Vagina (tissue), 2 donors: ENCODE data around the gene TMEM18. TPM values are rescaled to one million over a fixed set of nuclear protein-coding genes. Genes with fewer than 3 reads are reported as not detected.

ENCODE experiments used
- DNase-seq, 2 donors: peaks; one replicate each; pipeline ENCODE4 v3.0.0-alpha.2; 2017; ENCODE audit errors: extremely low spot score in 2 of 2
- H3K27ac ChIP-seq: fragments of 200-600 bp; sonication (generic); one replicate; pipeline ENCODE4 v1.5.1; 2019
- H3K27me3 ChIP-seq: fragments of 200-600 bp; sonication (generic); one replicate; pipeline ENCODE4 v1.5.1; 2019
- H3K36me3 ChIP-seq, 2 donors: fragments of 200-600 bp; sonication (generic); one replicate each; pipeline ENCODE4 v1.5.1; 2017 to 2019
- H3K4me1 ChIP-seq: fragments of 200-600 bp; sonication (generic); one replicate; pipeline ENCODE4 v1.5.1; 2019
- H3K4me3 ChIP-seq, 2 donors: fragments of 200-600 bp; sonication (generic); 1 replicate in 1 of 2; 2 replicates in 1 of 2; pipeline ENCODE4 v1.5.1; 2016 to 2019
- H3K9me3 ChIP-seq: fragments of 200-600 bp; sonication (generic); one replicate; pipeline ENCODE4 v1.5.1; 2019
- POLR2A ChIP-seq, 2 donors: fragments of 450-650 bp; IDR thresholded peaks; one replicate each; pipeline ENCODE4 v1.6.1; 2017; ENCODE audit warnings: antibody characterized with exemption in 2 of 2, mild to moderate bottlenecking in 2 of 2, moderate library complexity in 2 of 2
- POLR2AphosphoS5 ChIP-seq, 2 donors: sonication (generic); formaldehyde crosslinking; IDR thresholded peaks; one replicate each; pipeline ENCODE4 v1.9.0; 2017; ENCODE audit warnings: antibody characterized with exemption in 2 of 2, mild to moderate bottlenecking in 2 of 2, low read depth in 1 of 2; ENCODE audit not compliant: insufficient read depth in 1 of 2
- intact Hi-C: fragments of 100-400 bp; cut with DNase I; formaldehyde crosslinking; loops from one replicate; pipeline ENCODE4 v1.15.1; 2023
- total RNA-seq: library from RNA; depleted of rRNA; stranded (reverse); fragments of >200 nt; gene quantifications from one replicate; pipeline ENCODE4 v1.2.3, GENCODE V29; 2016
- TF ChIP-seq, protein P1 (sequence below), 3 experiments: fragments of 450-650 bp in 2 of 3; fragments of 200-600 bp in 1 of 3; sonication (generic) in 1 of 3; IDR thresholded peaks; one replicate each; pipeline ENCODE4 v1.5.1; 2017 to 2019; ENCODE audit warnings: antibody characterized with exemption in 3 of 3, mild to moderate bottlenecking in 2 of 3, moderate library complexity in 2 of 3

The TMEM18 gene
- total RNA-seq, 1 donor from 2014 or later, result 21.1 TPM

DNA sequence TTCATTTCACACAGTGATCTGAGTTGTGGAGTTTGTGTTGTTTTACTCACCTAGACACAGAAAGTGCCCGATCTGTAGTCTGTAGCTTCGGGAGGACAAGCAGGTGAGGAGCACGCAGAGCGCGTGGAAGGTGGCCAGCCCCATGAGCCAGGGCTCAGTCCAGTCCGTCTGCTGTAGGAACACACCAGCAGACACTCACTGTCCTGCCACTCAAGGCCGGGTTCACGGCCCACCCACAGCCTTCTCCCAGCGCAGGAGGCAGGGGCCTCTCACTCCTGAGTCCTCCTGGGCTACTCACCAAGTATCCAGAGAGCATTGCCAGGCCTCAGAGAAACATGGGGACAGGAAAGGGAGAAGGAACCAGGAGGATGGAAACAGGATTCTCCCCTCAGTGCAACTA lies 1.7 kb downstream of the TMEM18 start:
- peak overlapping the region in 1 of 2 donors; percentile 68 for H3K4me3 ChIP-seq
- peak overlapping the region; percentile 94 for H3K27ac ChIP-seq
- H3K4me1 ChIP-seq, result peaks cover 37% of the 10 kb centered on the region
- H3K9me3 ChIP-seq, result no peaks in the 10 kb centered on the region
- intact Hi-C loops, result no loop called here
- TF ChIP-seq, protein P1, sequence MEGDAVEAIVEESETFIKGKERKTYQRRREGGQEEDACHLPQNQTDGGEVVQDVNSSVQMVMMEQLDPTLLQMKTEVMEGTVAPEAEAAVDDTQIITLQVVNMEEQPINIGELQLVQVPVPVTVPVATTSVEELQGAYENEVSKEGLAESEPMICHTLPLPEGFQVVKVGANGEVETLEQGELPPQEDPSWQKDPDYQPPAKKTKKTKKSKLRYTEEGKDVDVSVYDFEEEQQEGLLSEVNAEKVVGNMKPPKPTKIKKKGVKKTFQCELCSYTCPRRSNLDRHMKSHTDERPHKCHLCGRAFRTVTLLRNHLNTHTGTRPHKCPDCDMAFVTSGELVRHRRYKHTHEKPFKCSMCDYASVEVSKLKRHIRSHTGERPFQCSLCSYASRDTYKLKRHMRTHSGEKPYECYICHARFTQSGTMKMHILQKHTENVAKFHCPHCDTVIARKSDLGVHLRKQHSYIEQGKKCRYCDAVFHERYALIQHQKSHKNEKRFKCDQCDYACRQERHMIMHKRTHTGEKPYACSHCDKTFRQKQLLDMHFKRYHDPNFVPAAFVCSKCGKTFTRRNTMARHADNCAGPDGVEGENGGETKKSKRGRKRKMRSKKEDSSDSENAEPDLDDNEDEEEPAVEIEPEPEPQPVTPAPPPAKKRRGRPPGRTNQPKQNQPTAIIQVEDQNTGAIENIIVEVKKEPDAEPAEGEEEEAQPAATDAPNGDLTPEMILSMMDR (IDR thresholded peaks at IDR 0.05), result no peak
- no peak for TF ChIP-seq POLR2A (IDR thresholded peaks at IDR 0.05)
- no peak for TF ChIP-seq POLR2AphosphoS5 (IDR thresholded peaks at IDR 0.05; ENCODE audit: insufficient read depth in 1 of 2, low read depth in 1 of 2)
- no peaks in the 10 kb centered on the region for H3K27me3 ChIP-seq
- H3K36me3 ChIP-seq, result peaks cover 0 to 12% of the 10 kb centered on the region in 2 donors
- DNase-seq, result peak in 1 of 2 donors; percentile 89

DNA sequence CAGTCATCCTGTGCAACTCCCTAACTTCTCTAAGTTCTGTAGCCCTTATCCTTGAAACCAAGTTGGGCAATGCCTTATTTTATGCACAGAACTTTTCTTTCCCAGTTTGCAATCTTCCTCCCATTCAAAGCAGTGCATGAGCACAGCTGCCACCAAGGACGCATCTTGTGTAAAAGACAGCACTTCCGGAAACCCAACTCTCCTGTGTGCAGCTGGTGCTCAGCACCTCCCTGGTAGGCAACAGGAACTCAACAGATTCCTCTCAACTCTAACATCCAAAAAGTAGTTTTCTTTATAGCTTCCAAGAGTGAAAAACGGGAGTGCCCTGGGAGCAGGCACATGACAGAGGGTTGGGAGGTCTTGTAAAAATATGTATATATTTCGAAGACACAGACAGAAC lies 2.2 kb downstream of the TMEM18 start:
- Histone ChIP-seq H3K27me3 (no peaks in the 10 kb centered on the region), H3K4me3 (no peak overlapping the region), H3K36me3 (peaks cover 0 to 12% of the 10 kb centered on the region in 2 donors), H3K9me3 (no peaks in the 10 kb centered on the region), H3K4me1 (peaks cover 37% of the 10 kb centered on the region), H3K27ac (no peak overlapping the region)
- intact Hi-C loops, result no loop called here
- TF ChIP-seq POLR2A (IDR thresholded peaks at IDR 0.05) (no peak), POLR2AphosphoS5 (IDR thresholded peaks at IDR 0.05; ENCODE audit: insufficient read depth in 1 of 2, low read depth in 1 of 2) (no peak)
- TF ChIP-seq, protein P1 (IDR thresholded peaks at IDR 0.05), result no peak
- peak in 1 of 2 donors; percentile 83 for DNase-seq

DNA sequence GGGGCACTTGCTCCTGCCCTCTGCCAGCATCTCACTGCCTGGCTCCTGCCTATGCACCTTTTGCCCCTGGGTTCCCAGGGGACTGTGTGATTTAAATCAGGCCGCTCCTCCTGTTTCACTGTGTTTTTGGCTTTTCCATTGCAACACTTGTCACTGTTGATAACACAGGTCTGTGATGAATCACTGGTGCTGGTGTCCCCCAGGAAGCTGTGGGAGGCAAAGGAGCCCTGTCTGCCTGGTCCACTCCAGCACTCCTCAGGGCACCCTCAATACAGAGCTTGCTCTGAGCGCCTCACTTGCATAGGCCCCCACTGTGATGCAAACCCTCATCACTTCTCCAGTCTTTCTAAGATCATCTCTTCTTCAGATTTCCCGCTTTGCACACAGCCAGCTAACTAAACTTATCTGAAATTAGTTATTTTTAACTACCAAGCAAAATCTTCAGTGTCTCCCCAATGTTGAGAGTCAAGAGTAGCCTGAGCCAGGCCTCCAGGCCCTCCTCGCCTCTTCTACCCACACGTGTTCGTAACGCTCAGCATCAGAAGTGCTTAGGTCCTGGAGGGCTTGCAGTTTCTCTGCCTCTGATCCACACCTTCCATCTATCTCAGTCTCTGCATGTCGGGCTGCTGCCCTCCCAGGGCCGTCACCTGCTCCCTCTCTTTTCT lies 2.8 kb downstream of the TMEM18 start:
- Histone ChIP-seq H3K36me3 (peaks cover 0 to 17% of the 10 kb centered on the region in 2 donors), H3K9me3 (no peaks in the 10 kb centered on the region), H3K27ac (no peak overlapping the region), H3K4me3 (no peak overlapping the region), H3K4me1 (peaks cover 37% of the 10 kb centered on the region), H3K27me3 (no peaks in the 10 kb centered on the region)
- intact Hi-C loops, result no loop called here
- TF ChIP-seq POLR2A (IDR thresholded peaks at IDR 0.05) (no peak), POLR2AphosphoS5 (IDR thresholded peaks at IDR 0.05; ENCODE audit: insufficient read depth in 1 of 2, low read depth in 1 of 2) (no peak)
- TF ChIP-seq, protein P1 (IDR thresholded peaks at IDR 0.05), result no peak
- DNase-seq, result peak in 1 of 2 donors; percentile 71

DNA sequence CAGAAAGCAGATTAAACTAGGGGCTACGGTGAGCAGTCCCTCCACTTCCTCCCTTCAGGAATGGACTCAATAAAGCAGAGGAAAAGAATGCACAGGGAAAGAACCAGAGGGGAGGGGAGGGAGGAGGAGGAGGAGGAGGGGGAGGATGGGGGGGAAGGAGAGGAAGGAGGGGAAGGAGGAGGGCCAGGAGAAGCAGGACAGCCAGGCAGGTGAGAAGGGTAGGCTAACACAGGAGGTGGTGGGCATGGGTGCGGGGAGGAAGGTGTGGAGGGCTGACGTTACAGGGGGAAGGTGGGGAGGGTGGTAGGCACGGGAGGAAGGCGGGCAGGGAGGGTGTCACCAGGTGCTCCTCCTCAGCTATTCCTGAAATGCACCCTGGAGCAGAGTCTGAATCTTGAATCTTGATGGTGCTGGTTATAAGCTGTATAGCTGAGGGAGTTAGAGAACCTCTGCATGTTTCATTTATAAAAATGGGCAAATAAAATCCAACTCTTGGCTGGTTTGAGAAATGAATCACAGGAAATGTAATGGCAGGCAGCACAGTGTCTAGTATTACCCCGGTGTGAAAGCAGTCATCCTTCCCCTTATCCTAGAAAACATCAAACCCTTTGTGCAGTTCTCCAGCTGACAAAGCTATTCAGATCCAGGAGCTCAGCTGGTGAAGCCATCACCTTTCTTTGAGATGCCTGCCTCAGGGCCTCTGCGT lies 3.4 kb downstream of the TMEM18 start:
- TF ChIP-seq POLR2A (IDR thresholded peaks at IDR 0.05) (no peak), POLR2AphosphoS5 (IDR thresholded peaks at IDR 0.05; ENCODE audit: insufficient read depth in 1 of 2, low read depth in 1 of 2) (no peak)
- TF ChIP-seq, protein P1 (IDR thresholded peaks at IDR 0.05), result no peak
- no peak overlapping the region for H3K4me3 ChIP-seq
- no peaks in the 10 kb centered on the region for H3K27me3 ChIP-seq
- peak in 1 of 2 donors; percentile 52 for DNase-seq
- intact Hi-C loops, result no loop called here
- H3K9me3 ChIP-seq, result no peaks in the 10 kb centered on the region
- H3K36me3 ChIP-seq, result peaks cover 0 to 24% of the 10 kb centered on the region in 2 donors
- no peak overlapping the region for H3K27ac ChIP-seq
- peaks cover 37% of the 10 kb centered on the region for H3K4me1 ChIP-seq

DNA sequence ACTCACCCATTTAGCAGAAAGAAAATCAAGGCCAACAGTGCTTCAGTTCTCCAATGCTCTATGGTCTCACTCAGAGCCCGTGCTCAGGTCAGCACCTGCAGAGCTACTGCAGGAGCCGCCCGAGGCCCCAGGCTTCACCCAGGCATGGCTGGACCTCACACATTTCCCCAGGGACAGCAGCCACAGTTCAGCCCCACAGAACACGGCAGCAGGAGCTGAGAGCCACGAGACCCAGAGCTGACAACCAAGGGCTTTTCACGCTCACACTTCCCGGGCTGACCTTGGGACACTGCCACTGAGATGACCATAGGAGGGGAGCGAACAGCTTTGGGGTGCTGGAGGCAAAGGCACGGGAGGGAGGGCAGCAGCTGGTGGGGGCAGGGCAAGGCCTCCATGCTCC lies 4.2 kb downstream of the TMEM18 start:
- Histone ChIP-seq H3K27ac (no peak overlapping the region), H3K27me3 (no peaks in the 10 kb centered on the region), H3K36me3 (peaks cover 0 to 27% of the 10 kb centered on the region in 2 donors), H3K4me3 (no peak overlapping the region), H3K4me1 (peaks cover 33% of the 10 kb centered on the region), H3K9me3 (no peaks in the 10 kb centered on the region)
- peak in 1 of 2 donors; percentile 77 for DNase-seq
- TF ChIP-seq POLR2A (IDR thresholded peaks at IDR 0.05), result no peak
- TF ChIP-seq, protein P1 (IDR thresholded peaks at IDR 0.05), result no peak
- no peak for TF ChIP-seq POLR2AphosphoS5 (IDR thresholded peaks at IDR 0.05; ENCODE audit: insufficient read depth in 1 of 2, low read depth in 1 of 2)
- intact Hi-C loops, result no loop called here
